Lower lobe of right lung (tissue), 2 donors: ENCODE measurements around the gene SYNJ1. TPM values are rescaled to one million over a fixed set of nuclear protein-coding genes. Genes with fewer than 3 reads are reported as not detected.
"Not testable (repeated sequence)": the region's sequence is repeated elsewhere in the genome, so short reads cannot be mapped to it uniquely, and the experiment has no call there.

Source experiments
- ATAC-seq, 2 donors: fragments of 200-7000 bp; cut with Tn5 transposase; one replicate each; pipeline ENCODE4 v1.9.1; 2020 to 2022; ENCODE audit warnings: mild to moderate bottlenecking in 2 of 2, moderate library complexity in 2 of 2
- DNase-seq: peaks from one replicate; pipeline ENCODE4 v3.0.0-alpha.2; 2020
- H3K27ac ChIP-seq: fragments of 200-600 bp; one replicate; pipeline ENCODE4 v1.8.0; 2022
- H3K27me3 ChIP-seq: fragments of 200-600 bp; one replicate; pipeline ENCODE4 v1.8.0; 2022; ENCODE audit warnings: low read depth
- H3K36me3 ChIP-seq: fragments of 200-600 bp; one replicate; pipeline ENCODE4 v1.8.0; 2022; ENCODE audit warnings: mild to moderate bottlenecking
- H3K4me1 ChIP-seq: fragments of 200-600 bp; one replicate; pipeline ENCODE4 v1.8.0; 2022
- H3K4me3 ChIP-seq: fragments of 200-600 bp; one replicate; pipeline ENCODE4 v1.8.0; 2022; ENCODE audit warnings: mild to moderate bottlenecking
- H3K9me3 ChIP-seq: fragments of 200-600 bp; one replicate; pipeline ENCODE4 v1.8.0; 2022
- intact Hi-C: fragments of 100-400 bp; cut with DNase I; formaldehyde crosslinking; loops from one replicate; pipeline ENCODE4 v1.11.0; 2022
- total RNA-seq: library from RNA; stranded (reverse); fragmentation: NEBNext Ultra II Directional; extraction: Animal tissue kit (Norgen Biotek cat#: 25700); gene quantifications from one replicate; pipeline ENCODE4 v1.2.1, GENCODE V29; 2021
- TF ChIP-seq, protein P1 (sequence below): fragments of 200-600 bp; IDR thresholded peaks from one replicate; pipeline ENCODE4 v1.8.0; 2022; ENCODE audit warnings: antibody characterized with exemption, mild to moderate bottlenecking
- donor health status: DM: no; HTN: yes; CAD: no; lungs with severe emphysema.

The SYNJ1 gene
- total RNA-seq, 1 donor from 2014 or later, result 23.1 TPM

DNA sequence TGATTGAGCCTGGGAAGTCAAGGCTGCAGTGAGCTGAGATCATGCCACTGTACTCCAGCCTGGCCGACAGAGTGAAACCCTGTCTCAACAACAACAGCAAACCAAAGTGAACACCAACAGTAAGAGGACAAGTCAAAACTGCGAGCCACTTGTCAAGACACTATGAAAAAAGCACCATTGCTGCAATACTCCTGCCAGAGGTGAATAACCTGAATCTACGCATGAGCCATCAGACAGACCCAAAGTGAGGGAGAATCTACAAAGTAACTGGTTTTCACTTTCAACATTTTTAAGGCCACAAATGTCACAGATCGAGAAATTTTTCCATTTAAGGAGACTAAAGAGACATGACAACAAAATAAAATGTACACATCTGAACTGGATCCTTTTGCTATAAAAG lies 21.9 kb downstream of the SYNJ1 start:
- H3K4me1 ChIP-seq, result peaks cover 6% of the 10 kb centered on the region
- TF ChIP-seq, protein P1, sequence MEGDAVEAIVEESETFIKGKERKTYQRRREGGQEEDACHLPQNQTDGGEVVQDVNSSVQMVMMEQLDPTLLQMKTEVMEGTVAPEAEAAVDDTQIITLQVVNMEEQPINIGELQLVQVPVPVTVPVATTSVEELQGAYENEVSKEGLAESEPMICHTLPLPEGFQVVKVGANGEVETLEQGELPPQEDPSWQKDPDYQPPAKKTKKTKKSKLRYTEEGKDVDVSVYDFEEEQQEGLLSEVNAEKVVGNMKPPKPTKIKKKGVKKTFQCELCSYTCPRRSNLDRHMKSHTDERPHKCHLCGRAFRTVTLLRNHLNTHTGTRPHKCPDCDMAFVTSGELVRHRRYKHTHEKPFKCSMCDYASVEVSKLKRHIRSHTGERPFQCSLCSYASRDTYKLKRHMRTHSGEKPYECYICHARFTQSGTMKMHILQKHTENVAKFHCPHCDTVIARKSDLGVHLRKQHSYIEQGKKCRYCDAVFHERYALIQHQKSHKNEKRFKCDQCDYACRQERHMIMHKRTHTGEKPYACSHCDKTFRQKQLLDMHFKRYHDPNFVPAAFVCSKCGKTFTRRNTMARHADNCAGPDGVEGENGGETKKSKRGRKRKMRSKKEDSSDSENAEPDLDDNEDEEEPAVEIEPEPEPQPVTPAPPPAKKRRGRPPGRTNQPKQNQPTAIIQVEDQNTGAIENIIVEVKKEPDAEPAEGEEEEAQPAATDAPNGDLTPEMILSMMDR, result no peak
- intact Hi-C loops, result no loop called here
- no peaks in the 10 kb centered on the region for H3K36me3 ChIP-seq
- DNase-seq (no peak), ATAC-seq (no peak)
- no peak overlapping the region for H3K27ac ChIP-seq
- H3K4me3 ChIP-seq, result no peak overlapping the region
- no peaks in the 10 kb centered on the region for H3K27me3 ChIP-seq
- no peaks in the 10 kb centered on the region for H3K9me3 ChIP-seq

DNA sequence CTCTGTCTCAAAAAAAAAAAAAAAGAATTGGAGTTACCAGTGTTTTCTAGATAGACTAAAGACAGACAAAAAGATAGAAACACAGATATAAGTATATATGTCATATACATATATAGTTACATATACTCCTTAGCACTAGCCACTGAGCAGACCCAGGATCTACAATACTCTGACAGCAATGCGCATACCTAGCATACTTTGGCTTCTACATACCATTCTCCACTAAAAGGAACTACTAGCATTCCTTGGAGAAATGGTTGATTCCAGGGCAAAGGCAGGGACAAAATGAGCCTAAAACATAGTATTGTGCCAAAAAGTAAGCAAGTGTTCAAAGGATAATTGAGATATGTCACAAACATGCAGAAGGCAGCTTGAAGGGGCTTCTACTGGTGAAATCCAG lies 22.7 kb downstream of the SYNJ1 start:
- H3K36me3 ChIP-seq, result no peaks in the 10 kb centered on the region
- peaks cover 6% of the 10 kb centered on the region for H3K4me1 ChIP-seq
- intact Hi-C loops, result no loop called here
- H3K9me3 ChIP-seq, result no peaks in the 10 kb centered on the region
- ATAC-seq, result no peak
- TF ChIP-seq, protein P1, result no peak
- H3K27ac ChIP-seq, result no peak overlapping the region
- no peak overlapping the region for H3K4me3 ChIP-seq
- no peak for DNase-seq
- H3K27me3 ChIP-seq, result no peaks in the 10 kb centered on the region

DNA sequence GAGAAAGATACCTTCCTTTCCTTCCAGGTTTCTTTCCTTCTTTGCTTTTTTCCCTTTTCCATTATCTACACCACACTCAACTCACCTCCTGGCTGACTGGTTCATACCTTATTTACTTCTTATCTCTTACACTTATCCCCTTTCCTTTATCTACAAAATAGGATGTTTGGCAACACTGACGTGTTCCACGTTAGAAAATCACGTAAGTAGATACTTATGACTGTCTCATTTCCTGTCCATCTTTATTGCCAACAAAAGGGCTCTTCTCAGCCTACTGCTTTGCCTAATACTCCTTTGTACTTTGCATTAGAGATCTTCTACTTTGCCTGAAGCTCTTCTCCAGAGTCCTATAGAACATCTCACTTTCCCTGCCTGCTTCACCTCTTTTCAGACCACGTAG lies 25.1 kb downstream of the SYNJ1 start:
- intact Hi-C loops, result no loop called here
- peaks cover 6% of the 10 kb centered on the region for H3K4me1 ChIP-seq
- H3K4me3 ChIP-seq, result no peak overlapping the region
- peaks cover 18% of the 10 kb centered on the region for H3K36me3 ChIP-seq
- no peak overlapping the region for H3K27ac ChIP-seq
- no peaks in the 10 kb centered on the region for H3K27me3 ChIP-seq
- H3K9me3 ChIP-seq, result no peaks in the 10 kb centered on the region
- ATAC-seq, result no peak
- DNase-seq, result no peak
- TF ChIP-seq, protein P1, result no peak

DNA sequence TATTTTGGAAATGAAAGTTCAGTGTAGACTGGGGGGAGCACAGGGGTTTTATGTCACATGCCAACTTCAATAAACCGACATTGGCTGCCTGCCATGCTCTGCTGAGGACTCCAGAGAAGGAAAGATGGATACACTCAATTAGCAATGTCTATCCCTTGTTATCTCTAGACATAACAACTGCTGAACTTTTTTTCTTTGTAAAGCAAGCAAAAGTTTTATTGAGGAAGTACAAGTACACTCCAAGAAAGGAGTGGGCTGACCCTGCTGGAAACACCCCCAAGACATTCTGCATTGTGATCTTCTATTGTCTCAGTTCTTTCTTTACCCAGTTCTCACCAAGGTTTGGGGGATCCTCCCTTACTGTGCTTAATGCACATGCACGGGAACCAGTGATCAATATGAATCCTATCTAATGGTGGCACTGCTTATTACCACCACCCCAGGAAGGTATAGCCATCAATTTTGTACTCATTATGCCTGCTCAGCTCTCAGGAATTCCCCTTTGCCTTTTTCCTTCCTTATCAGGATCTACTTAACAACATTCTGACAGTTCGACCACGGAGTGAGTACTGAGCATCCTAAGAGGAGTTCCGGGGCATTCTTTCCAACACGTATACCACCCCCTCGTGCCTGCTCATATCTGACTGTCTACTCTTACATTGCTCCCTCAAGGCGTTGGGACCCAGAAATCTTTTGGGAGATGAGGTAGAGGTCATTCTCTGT lies 28.7 kb downstream of the SYNJ1 start:
- H3K27me3 ChIP-seq, result no peaks in the 10 kb centered on the region
- intact Hi-C loops, result no loop called here
- H3K4me1 ChIP-seq, result peaks cover 6% of the 10 kb centered on the region
- TF ChIP-seq, protein P1, result no peak
- no peak overlapping the region for H3K27ac ChIP-seq
- DNase-seq (no peak), ATAC-seq (no peak)
- H3K4me3 ChIP-seq, result no peak overlapping the region
- H3K9me3 ChIP-seq, result no peaks in the 10 kb centered on the region
- peaks cover 18% of the 10 kb centered on the region for H3K36me3 ChIP-seq

DNA sequence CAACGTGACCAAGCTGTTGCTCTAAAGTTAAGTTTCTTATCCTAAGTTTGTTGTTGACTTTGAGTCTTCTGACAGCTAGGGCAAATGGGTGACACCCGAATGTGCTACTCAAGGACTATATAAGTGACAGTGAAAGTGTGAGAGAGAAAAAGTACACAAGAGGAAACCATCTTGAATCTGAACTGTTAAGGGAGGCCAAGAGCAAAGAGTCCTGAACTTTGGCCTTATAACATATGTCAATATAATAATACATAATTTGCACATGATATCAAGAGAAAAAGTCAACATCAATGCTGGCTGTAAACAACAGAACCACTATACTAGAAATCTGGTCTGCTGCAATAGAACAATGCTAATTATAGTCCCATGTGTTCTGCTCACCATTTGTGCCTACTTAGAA lies 29.5 kb downstream of the SYNJ1 start:
- Histone ChIP-seq H3K27ac (no peak overlapping the region), H3K27me3 (no peaks in the 10 kb centered on the region), H3K9me3 (no peaks in the 10 kb centered on the region), H3K4me1 (peaks cover 6% of the 10 kb centered on the region), H3K4me3 (no peak overlapping the region), H3K36me3 (peaks cover 24% of the 10 kb centered on the region)
- ATAC-seq, result no peak
- intact Hi-C loops, result no loop called here
- no peak for DNase-seq
- TF ChIP-seq, protein P1, result no peak

DNA sequence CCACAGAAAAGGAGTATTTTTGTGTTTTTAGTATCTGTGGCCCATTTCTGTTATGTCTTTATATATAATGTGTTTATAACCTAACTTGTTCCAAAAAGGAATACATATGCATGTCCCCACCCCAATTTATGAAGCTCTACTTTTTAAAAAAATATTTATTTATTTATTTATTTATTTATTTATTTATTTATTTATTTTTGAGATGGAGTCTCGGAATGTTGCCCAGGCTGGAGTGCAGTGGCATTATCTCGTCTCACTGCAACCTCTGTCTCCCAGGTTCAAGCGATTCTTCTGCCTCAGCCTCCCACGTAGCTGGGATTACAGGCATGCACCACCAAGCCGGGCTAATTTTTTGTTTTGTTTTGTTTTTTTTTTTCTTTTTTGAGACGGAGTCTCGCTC lies 32.3 kb downstream of the SYNJ1 start:
- H3K27ac ChIP-seq, H3K27me3 ChIP-seq, ATAC-seq, H3K4me1 ChIP-seq, H3K4me3 ChIP-seq, H3K9me3 ChIP-seq, DNase-seq, intact Hi-C loops: not testable (repeated sequence)
- H3K36me3 ChIP-seq, result peaks cover 38% of the 10 kb centered on the region
